Glutamatergic neuron (in vitro differentiated cells): Measurements from ENCODE around the gene KRTAP5-6. TPM values are rescaled to one million over a fixed set of nuclear protein-coding genes. Genes with fewer than 3 reads are reported as not detected.

Source experiments
- DNase-seq: peaks from one replicate; pipeline ENCODE4 v3.0.0; 2022
- H3K27ac Mint-ChIP-seq: one replicate; pipeline ENCODE4 v1.8.0; 2020; ENCODE audit warnings: mild to moderate bottlenecking, mixed read lengths, inconsistent platforms; ENCODE audit not compliant: unreplicated experiment
- H3K27me3 Mint-ChIP-seq: one replicate; pipeline ENCODE4 v1.8.0; 2020; ENCODE audit warnings: mild to moderate bottlenecking, moderate library complexity, mixed read lengths, inconsistent platforms; ENCODE audit not compliant: unreplicated experiment
- H3K36me3 Mint-ChIP-seq: one replicate; pipeline ENCODE4 v1.8.0; 2020; ENCODE audit warnings: mild to moderate bottlenecking, mixed read lengths, inconsistent platforms; ENCODE audit not compliant: unreplicated experiment
- H3K4me1 Mint-ChIP-seq: one replicate; pipeline ENCODE4 v1.8.0; 2020; ENCODE audit warnings: mild to moderate bottlenecking, low read depth, mixed read lengths, inconsistent platforms; ENCODE audit not compliant: unreplicated experiment
- H3K4me3 Mint-ChIP-seq: one replicate; pipeline ENCODE4 v1.8.0; 2020; ENCODE audit warnings: mild to moderate bottlenecking, mixed read lengths, inconsistent platforms; ENCODE audit not compliant: unreplicated experiment
- H3K9me3 Mint-ChIP-seq: one replicate; pipeline ENCODE4 v1.8.0; 2020; ENCODE audit warnings: mild to moderate bottlenecking, moderate library complexity, mixed read lengths, inconsistent platforms; ENCODE audit not compliant: unreplicated experiment
- total RNA-seq: library from RNA; stranded (reverse); fragmentation: NEBNext Ultra II Directional; extraction: Animal tissue kit (Norgen Biotek cat#: 25700); gene quantifications from one replicate; pipeline ENCODE4 v1.2.1, GENCODE V29; 2021; ENCODE audit not compliant: unreplicated experiment
- TF ChIP-seq, protein P1 (sequence below): fragments of 200-600 bp; sonication (generic); IDR thresholded peaks from one replicate; pipeline ENCODE4 v1.5.0; 2021; ENCODE audit not compliant: partially characterized antibody, unreplicated experiment

The KRTAP5-6 gene
- total RNA-seq, 1 donor from 2014 or later: not detected

GRCh38 chr11:1717745-1718144, 20.8 kb downstream of the KRTAP5-6 start:
- H3K4me1 Mint-ChIP-seq: no peaks in the 10 kb centered on the region
- TF ChIP-seq, protein P1, sequence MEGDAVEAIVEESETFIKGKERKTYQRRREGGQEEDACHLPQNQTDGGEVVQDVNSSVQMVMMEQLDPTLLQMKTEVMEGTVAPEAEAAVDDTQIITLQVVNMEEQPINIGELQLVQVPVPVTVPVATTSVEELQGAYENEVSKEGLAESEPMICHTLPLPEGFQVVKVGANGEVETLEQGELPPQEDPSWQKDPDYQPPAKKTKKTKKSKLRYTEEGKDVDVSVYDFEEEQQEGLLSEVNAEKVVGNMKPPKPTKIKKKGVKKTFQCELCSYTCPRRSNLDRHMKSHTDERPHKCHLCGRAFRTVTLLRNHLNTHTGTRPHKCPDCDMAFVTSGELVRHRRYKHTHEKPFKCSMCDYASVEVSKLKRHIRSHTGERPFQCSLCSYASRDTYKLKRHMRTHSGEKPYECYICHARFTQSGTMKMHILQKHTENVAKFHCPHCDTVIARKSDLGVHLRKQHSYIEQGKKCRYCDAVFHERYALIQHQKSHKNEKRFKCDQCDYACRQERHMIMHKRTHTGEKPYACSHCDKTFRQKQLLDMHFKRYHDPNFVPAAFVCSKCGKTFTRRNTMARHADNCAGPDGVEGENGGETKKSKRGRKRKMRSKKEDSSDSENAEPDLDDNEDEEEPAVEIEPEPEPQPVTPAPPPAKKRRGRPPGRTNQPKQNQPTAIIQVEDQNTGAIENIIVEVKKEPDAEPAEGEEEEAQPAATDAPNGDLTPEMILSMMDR: no peak

GRCh38 chr11:1718326-1718725, 21.3 kb downstream of the KRTAP5-6 start:
- H3K27me3 Mint-ChIP-seq: peaks cover 9% of the 10 kb centered on the region

More at GRCh38 chr11:1717745-1718144, 20.8 kb downstream of the KRTAP5-6 start:
- peaks cover 9% of the 10 kb centered on the region for H3K27me3 Mint-ChIP-seq
- no peak overlapping the region for H3K27ac Mint-ChIP-seq
- no peak for DNase-seq
- peaks cover 4% of the 10 kb centered on the region for H3K36me3 Mint-ChIP-seq
- peaks cover 1% of the 10 kb centered on the region for H3K9me3 Mint-ChIP-seq
- H3K4me3 Mint-ChIP-seq: no peak overlapping the region

GRCh38 chr11:1719781-1720180, 22.8 kb downstream of the KRTAP5-6 start:
- Mint-ChIP-seq H3K36me3 (peaks cover 4% of the 10 kb centered on the region), H3K4me3 (no peak overlapping the region), H3K9me3 (peaks cover 1% of the 10 kb centered on the region), H3K27me3 (peaks cover 9% of the 10 kb centered on the region), H3K4me1 (no peaks in the 10 kb centered on the region), H3K27ac (peak overlapping the region; percentile 1)
- TF ChIP-seq, protein P1: no peak
- no peak for DNase-seq

More at GRCh38 chr11:1718326-1718725, 21.3 kb downstream of the KRTAP5-6 start:
- H3K9me3 Mint-ChIP-seq: peaks cover 1% of the 10 kb centered on the region
- no peak for DNase-seq
- no peak overlapping the region for H3K4me3 Mint-ChIP-seq
- no peak overlapping the region for H3K27ac Mint-ChIP-seq
- H3K36me3 Mint-ChIP-seq: peaks cover 4% of the 10 kb centered on the region
- TF ChIP-seq, protein P1: no peak
- no peaks in the 10 kb centered on the region for H3K4me1 Mint-ChIP-seq

DNA sequence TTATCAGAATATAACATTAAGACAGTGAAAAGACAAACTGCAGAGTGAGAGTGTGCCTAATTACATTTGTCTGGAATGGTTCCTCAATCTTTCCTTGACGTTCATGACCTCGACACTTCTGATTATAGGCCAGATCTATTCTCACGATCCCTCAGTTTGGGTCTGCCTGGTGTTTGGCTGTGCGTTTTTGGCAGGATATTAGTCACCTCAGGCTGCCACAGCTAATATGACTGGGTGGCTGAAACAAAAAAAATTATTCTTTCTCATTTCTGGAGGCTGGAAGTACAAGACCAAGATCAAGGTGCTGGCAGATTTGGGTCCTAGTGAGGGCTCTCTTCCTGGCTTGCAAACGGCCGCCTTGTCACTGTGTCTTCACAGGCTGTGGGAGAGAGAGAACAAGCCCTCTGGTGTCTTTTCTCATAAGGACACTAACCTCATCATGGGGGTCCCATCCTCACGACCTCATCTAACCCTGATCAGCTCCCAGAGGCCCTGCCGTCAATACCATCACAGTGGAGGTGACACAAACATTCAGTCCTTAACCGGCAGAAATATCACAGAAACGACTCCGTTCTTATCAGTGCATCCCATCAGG, 30.2 kb downstream of the KRTAP5-6 start:
- no peak for DNase-seq
- Mint-ChIP-seq H3K4me1 (peaks cover 12% of the 10 kb centered on the region), H3K9me3 (peaks cover 2% of the 10 kb centered on the region), H3K36me3 (no peaks in the 10 kb centered on the region), H3K4me3 (no peak overlapping the region), H3K27ac (no peak overlapping the region), H3K27me3 (peaks cover 17% of the 10 kb centered on the region)
- TF ChIP-seq, protein P1: no peak

DNA sequence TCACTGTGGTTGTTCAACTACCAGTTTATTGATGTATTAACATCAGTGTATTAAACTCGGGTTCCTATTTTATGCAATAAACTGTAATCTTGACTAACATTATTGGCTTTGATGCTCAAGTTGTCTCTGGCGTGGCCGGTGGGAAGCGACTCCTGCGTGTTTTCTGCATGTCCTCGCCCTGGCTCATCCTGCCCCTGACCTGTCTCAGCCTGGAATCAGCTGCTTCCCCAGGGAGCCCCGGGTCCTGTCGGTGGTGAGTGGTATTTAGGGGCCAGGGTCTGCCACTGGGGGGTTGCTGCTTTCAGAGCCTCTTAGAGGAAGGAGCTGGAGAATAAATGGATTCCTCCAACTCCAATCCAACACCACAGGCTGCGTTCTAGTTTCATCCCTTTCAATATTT, 30.9 kb downstream of the KRTAP5-6 start:
- no peak overlapping the region for H3K27ac Mint-ChIP-seq
- peaks cover 14% of the 10 kb centered on the region for H3K4me1 Mint-ChIP-seq
- no peaks in the 10 kb centered on the region for H3K36me3 Mint-ChIP-seq
- H3K27me3 Mint-ChIP-seq: peaks cover 20% of the 10 kb centered on the region
- no peak overlapping the region for H3K4me3 Mint-ChIP-seq
- TF ChIP-seq, protein P1: no peak
- peaks cover 3% of the 10 kb centered on the region for H3K9me3 Mint-ChIP-seq
- DNase-seq: no peak
